ENCODE data around the gene CRIP3. TPM values are rescaled to one million over a fixed set of nuclear protein-coding genes. Genes with fewer than 3 reads are reported as not detected.

The CRIP3 gene
- total and polyA plus RNA-seq, 2 of the 13 experiments (the other 11 are each of a cell fraction or from before 2014, with no cell fraction given), result 6.3 to 9.3 TPM

DNA sequence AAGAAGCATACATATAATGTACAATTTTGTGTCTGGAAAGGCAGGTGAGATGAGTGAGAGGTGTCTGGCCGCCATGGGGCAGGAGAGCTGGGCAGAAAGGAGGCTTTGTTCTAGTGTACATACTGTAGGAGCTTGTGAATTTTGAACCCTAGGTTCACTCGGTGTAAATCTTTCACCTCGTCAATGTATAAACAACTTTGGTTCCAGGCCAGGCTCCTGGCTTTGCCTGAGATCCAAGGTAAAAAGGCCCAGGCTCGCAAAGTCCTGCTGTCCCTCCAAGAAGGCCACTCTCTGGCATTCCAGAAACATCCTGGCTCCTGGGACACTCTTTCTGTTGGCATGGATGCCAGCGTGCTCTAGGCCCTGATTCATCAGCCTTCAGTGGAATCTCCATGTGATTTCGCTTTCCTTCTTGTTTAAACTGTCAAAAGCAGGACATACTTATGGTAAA is 17.7 kb downstream of the CRIP3 start (continued):
- TF ChIP-seq, protein P1, sequence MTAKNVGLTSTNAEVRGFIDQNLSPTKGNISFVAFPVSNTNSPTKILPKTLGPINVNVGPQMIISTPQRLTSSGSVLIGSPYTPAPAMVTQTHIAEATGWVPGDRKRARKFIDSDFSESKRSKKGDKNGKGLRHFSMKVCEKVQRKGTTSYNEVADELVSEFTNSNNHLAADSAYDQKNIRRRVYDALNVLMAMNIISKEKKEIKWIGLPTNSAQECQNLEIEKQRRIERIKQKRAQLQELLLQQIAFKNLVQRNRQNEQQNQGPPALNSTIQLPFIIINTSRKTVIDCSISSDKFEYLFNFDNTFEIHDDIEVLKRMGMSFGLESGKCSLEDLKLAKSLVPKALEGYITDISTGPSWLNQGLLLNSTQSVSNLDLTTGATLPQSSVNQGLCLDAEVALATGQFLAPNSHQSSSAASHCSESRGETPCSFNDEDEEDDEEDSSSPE (CRISPR knock-in tag; IDR thresholded peaks at IDR 0.05), result peak; percentile 59; the same call in 1 of the 2 replicates
- TF ChIP-seq, protein P2, sequence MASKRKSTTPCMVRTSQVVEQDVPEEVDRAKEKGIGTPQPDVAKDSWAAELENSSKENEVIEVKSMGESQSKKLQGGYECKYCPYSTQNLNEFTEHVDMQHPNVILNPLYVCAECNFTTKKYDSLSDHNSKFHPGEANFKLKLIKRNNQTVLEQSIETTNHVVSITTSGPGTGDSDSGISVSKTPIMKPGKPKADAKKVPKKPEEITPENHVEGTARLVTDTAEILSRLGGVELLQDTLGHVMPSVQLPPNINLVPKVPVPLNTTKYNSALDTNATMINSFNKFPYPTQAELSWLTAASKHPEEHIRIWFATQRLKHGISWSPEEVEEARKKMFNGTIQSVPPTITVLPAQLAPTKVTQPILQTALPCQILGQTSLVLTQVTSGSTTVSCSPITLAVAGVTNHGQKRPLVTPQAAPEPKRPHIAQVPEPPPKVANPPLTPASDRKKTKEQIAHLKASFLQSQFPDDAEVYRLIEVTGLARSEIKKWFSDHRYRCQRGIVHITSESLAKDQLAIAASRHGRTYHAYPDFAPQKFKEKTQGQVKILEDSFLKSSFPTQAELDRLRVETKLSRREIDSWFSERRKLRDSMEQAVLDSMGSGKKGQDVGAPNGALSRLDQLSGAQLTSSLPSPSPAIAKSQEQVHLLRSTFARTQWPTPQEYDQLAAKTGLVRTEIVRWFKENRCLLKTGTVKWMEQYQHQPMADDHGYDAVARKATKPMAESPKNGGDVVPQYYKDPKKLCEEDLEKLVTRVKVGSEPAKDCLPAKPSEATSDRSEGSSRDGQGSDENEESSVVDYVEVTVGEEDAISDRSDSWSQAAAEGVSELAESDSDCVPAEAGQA (IDR thresholded peaks at IDR 0.05; ENCODE audit: low read depth), result no peak
- TF ChIP-seq, protein P2 (CRISPR knock-in tag; IDR thresholded peaks at IDR 0.05; ENCODE audit: borderline replicate concordance), result no peak
- no peak for TF ChIP-seq MEIS1 (CRISPR knock-in tag; IDR thresholded peaks at IDR 0.05; ENCODE audit: borderline replicate concordance)
- no peak for TF ChIP-seq ATM (IDR thresholded peaks at IDR 0.05; ENCODE audit: borderline replicate concordance)
- no peak for TF ChIP-seq EED (CRISPR knock-in tag; IDR thresholded peaks at IDR 0.05)
- TF ChIP-seq, protein P3, sequence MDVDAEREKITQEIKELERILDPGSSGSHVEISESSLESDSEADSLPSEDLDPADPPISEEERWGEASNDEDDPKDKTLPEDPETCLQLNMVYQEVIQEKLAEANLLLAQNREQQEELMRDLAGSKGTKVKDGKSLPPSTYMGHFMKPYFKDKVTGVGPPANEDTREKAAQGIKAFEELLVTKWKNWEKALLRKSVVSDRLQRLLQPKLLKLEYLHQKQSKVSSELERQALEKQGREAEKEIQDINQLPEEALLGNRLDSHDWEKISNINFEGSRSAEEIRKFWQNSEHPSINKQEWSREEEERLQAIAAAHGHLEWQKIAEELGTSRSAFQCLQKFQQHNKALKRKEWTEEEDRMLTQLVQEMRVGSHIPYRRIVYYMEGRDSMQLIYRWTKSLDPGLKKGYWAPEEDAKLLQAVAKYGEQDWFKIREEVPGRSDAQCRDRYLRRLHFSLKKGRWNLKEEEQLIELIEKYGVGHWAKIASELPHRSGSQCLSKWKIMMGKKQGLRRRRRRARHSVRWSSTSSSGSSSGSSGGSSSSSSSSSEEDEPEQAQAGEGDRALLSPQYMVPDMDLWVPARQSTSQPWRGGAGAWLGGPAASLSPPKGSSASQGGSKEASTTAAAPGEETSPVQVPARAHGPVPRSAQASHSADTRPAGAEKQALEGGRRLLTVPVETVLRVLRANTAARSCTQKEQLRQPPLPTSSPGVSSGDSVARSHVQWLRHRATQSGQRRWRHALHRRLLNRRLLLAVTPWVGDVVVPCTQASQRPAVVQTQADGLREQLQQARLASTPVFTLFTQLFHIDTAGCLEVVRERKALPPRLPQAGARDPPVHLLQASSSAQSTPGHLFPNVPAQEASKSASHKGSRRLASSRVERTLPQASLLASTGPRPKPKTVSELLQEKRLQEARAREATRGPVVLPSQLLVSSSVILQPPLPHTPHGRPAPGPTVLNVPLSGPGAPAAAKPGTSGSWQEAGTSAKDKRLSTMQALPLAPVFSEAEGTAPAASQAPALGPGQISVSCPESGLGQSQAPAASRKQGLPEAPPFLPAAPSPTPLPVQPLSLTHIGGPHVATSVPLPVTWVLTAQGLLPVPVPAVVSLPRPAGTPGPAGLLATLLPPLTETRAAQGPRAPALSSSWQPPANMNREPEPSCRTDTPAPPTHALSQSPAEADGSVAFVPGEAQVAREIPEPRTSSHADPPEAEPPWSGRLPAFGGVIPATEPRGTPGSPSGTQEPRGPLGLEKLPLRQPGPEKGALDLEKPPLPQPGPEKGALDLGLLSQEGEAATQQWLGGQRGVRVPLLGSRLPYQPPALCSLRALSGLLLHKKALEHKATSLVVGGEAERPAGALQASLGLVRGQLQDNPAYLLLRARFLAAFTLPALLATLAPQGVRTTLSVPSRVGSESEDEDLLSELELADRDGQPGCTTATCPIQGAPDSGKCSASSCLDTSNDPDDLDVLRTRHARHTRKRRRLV (CRISPR knock-in tag; IDR thresholded peaks at IDR 0.05), result no peak
- TF ChIP-seq YEATS2 (CRISPR knock-in tag; IDR thresholded peaks at IDR 0.05; ENCODE audit: borderline replicate concordance), result peak; percentile 49; the same call in 1 of the 2 replicates
- TF ChIP-seq GATAD2A (CRISPR knock-in tag; IDR thresholded peaks at IDR 0.05), result peak; percentile 95
- no peak; the same call in 1 of the 2 replicates for TF ChIP-seq ZZZ3 (CRISPR knock-in tag; IDR thresholded peaks at IDR 0.05; ENCODE audit: borderline replicate concordance)
- no peak for TF ChIP-seq NONO (IDR thresholded peaks at IDR 0.05)
- TF ChIP-seq NONO (CRISPR knock-in tag; conservative IDR thresholded peaks at IDR 0.05), result 0 out of 2 replicates have a peak, but pooled peaks have one; percentile 55
- TF ChIP-seq, protein P4, sequence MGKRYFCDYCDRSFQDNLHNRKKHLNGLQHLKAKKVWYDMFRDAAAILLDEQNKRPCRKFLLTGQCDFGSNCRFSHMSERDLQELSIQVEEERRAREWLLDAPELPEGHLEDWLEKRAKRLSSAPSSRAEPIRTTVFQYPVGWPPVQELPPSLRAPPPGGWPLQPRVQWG (CRISPR knock-in tag; IDR thresholded peaks at IDR 0.05; ENCODE audit: borderline replicate concordance, low read depth), result no peak
- TF ChIP-seq KAT2B (IDR thresholded peaks at IDR 0.05; ENCODE audit: borderline replicate concordance, low read depth, low read length), result no peak
- no peak for TF ChIP-seq ZNF383 (CRISPR knock-in tag; IDR thresholded peaks at IDR 0.05; ENCODE audit: borderline replicate concordance)
